Measurements from ENCODE around the gene ERCC1. TPM values are rescaled to one million over a fixed set of nuclear protein-coding genes. Genes with fewer than 3 reads are reported as not detected.

ERCC1 gene
- total and polyA plus RNA-seq, 2 of the 13 experiments (the other 11 are each of a cell fraction or from before 2014, with no cell fraction given), result 40.0 to 66.4 TPM

- TF ChIP-seq HIVEP1 (CRISPR knock-in tag; IDR thresholded peaks at IDR 0.05) (peak; percentile 63; the same call in 1 of the 2 replicates), WIZ (CRISPR knock-in tag; IDR thresholded peaks at IDR 0.05) (no peak), XRCC5 (optimal IDR thresholded peaks at IDR 0.05; ENCODE audit: low read length) (no peak), MAFG (CRISPR knock-in tag; IDR thresholded peaks at IDR 0.05) (no peak), MAFK (conservative IDR thresholded peaks at IDR 0.05 in 1 of 2, IDR thresholded peaks at IDR 0.05 in 1 of 2; ENCODE audit: low read length in 2 of 2) (no peak), CHD2 (IDR thresholded peaks at IDR 0.05; ENCODE audit: low read depth, low read length) (no peak), ZNF768 (CRISPR knock-in tag; IDR thresholded peaks at IDR 0.05) (no peak), ZNF766 (CRISPR knock-in tag; IDR thresholded peaks at IDR 0.05; ENCODE audit: borderline replicate concordance) (no peak), MTF1 (CRISPR knock-in tag; IDR thresholded peaks at IDR 0.05) (no peak), STAT6 (CRISPR knock-in tag; IDR thresholded peaks at IDR 0.05; ENCODE audit: borderline replicate concordance) (peak; percentile 68; the same call in 1 of the 2 replicates), SRSF4 (IDR thresholded peaks at IDR 0.05; ENCODE audit: low read depth, low read length, poor library complexity, severe bottlenecking) (no peak), SCMH1 (CRISPR knock-in tag; IDR thresholded peaks at IDR 0.05; ENCODE audit: borderline replicate concordance) (no peak), EZH2 (conservative IDR thresholded peaks at IDR 0.05; ENCODE audit: low read depth, low read length) (no peak), ZNF225 (CRISPR knock-in tag; IDR thresholded peaks at IDR 0.05) (no peak), ZNF550 (CRISPR knock-in tag; IDR thresholded peaks at IDR 0.05; ENCODE audit: borderline replicate concordance) (no peak), ZNF138 (CRISPR knock-in tag; IDR thresholded peaks at IDR 0.05; ENCODE audit: low read depth) (0 out of 2 replicates have a peak, but pooled peaks have one; percentile 25), SMAD9 (CRISPR knock-in tag; IDR thresholded peaks at IDR 0.05) (no peak), FIP1L1 (IDR thresholded peaks at IDR 0.05; ENCODE audit: borderline replicate concordance, insufficient read depth, low read depth, low read length) (no peak), HOXD1 (CRISPR knock-in tag; IDR thresholded peaks at IDR 0.05) (no peak), ZBTB46 (CRISPR knock-in tag; IDR thresholded peaks at IDR 0.05; ENCODE audit: borderline replicate concordance) (no peak), CEBPB (IDR thresholded peaks at IDR 0.05; ENCODE audit: borderline replicate concordance, low read depth, low read length) (no peak), ZNF17 (CRISPR knock-in tag; IDR thresholded peaks at IDR 0.05) (no peak), KLF13 (CRISPR knock-in tag; IDR thresholded peaks at IDR 0.05) (no peak), ZEB1 (IDR thresholded peaks at IDR 0.05; ENCODE audit: insufficient replicate concordance, low read depth) (no peak)
These were observed 18.1 kb downstream of the ERCC1 start (continued) for GRCh38 chr19:45405435-45406225.
